NCI-H2107 (cell line): Measurements from ENCODE around the gene ROMO1.
"Not testable (repeated sequence)": the region's sequence is repeated elsewhere in the genome, so short reads cannot be mapped to it uniquely, and the experiment has no call there.

ENCODE experiments used
- DNase-seq: peaks from one replicate; lab custom pipeline; 2025; lab: John Stamatoyannopoulos, UW

Gene ROMO1

DNA sequence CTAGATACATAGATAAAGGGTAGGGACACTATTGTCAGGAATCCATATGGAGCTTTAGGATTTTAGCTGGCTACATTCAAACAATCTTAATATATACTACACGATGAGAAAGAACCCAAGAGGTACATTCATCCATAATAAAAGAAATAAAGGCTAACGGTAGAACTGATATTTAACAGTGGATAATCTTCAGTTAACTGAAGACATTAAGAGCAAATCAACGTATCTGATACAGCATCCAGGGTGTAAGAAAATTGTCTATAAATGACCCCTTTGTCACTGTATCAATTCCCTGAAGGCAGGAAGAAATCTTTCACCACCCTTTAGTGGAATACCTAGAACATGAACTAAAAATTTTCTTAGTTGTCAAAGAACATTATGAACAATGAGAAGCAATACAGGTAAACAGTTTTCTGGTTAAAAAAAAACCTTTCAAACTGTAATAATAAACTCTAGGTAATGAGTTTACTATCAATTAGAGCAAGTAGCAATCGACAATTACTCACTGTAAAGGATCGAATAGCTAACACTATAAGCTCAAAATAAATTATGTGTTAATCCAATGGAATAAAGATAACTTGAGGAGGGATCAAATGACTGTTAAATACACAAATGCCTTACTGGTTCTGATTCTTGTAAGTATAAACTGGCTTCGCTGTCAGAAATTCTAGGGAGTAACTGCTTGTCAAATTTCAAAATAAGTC lies 11.8 kb downstream of the ROMO1 start:
- DNase-seq: no peak

DNA sequence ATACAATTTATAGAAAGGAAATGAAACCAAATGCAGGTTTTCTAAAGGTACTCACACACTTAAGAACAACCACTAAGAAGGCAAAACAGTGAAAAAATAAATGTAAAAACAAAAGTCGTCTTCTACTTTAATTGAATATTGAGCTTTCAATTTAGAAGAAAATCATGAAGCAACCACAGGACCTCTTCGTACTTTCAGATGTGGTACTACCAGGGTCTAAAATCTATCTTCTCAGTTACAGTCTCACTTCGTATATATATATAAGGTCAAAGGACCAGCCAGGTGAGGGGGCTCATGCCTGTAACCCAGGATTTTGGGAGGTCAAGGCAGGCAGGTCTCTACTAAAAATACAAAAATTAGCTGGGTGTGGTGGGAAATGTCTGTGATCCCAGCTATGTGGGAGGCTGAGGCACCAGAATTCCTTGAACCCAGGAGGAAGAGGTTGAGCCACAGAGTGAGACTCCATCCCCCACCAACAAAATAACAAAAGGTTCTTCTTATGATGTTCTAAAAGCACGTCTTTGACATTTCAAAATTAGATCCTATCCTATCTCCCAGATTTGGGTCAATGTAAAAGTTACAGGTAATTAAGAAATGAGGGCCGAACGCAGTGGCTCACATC lies 12.5 kb downstream of the ROMO1 start:
- no peak for DNase-seq

DNA sequence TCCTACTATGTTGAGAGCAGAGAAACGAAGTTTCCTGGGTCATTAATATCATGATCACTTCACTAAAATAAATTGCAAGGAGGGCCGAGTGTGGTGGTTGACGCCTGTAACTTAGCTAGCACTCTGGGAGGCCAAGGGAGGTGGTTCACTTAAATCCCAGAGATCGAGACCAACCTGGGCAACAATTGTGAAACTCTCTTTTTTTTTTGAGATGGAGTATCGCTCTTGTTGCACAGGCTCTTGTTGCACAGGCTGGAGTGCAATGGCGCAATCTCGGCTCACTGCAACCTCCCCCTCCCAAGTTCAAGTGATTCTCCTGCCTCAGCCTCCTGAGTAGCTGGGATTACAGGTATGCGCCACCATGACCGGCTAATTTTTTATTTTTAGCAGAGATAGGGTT lies 13.9 kb downstream of the ROMO1 start:
- DNase-seq: not testable (repeated sequence)

DNA sequence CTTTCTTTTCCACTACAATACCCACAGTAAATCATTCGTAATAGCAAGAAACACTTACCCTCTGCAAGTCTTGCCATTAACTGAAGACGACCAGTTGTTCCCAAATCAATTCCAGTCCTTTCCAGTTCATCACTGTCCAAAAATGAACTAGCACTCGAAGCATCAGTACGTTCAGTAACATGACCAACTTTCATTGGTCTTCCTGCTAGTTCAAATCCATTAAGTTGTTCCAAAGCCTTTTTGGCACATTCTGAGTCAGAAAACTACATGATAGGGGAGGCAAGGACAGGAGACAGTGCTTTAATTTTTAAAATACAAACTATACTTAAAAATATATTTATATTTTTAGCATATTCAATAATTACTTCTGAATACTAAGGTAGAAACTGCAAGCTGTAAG lies 14.9 kb downstream of the ROMO1 start:
- no peak for DNase-seq

DNA sequence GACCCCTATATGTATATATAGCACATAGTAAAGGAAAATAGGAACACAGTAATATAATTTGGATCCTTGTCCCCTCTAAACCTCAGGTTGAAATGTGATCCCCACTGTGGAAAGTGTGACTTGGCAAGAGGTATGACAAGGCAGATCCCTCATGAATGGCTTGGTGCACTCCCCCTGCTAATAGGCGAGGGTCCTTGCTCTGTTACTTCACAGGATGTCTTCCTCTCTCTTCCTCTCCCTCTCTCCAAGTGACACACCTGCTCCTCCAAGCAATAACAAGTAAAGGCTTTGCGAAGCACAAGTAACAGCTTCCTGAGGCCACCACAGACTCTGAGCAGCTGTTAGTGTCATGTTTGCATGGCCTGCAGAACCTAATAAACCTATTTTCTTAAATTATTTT lies 16.4 kb downstream of the ROMO1 start:
- no peak for DNase-seq

DNA sequence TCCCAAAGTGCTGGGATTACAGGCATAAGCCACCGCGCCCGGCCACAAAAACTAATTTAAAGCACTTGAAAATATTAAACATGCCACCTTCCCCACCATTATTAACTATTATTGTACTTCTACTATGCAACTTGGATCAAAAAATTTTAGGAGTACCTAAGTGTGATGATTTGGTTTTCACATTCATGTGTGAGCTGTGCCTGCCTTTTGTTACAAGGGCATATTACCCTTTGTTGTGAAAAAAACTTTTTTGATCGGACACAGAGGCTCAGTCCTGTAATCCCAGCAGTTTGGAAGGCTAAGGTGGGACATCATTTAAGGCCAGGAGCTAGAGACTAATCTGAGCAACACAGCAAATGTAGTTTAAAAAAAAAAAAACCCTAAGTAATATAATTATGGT lies 17.1 kb downstream of the ROMO1 start:
- DNase-seq: no peak

DNA sequence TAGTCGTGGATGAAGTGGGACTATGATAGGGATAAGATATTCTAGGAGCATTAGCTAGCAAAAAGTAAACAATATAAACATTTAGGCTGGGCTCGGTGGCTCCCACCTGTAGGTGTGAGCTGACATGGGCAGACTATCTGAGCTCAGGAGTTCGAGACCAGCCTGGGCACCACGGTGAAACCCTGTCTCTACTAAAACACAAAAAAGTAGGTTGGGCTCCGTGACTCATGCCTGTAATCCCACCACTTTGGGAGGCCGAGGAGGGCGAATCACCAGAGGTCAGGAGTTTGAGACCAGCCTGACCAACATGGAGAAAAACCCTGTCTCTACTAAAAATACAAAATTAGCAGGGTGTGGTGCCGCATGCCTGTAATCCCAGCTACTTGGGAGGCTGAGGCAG lies 19.1 kb downstream of the ROMO1 start:
- DNase-seq: not testable (repeated sequence)

DNA sequence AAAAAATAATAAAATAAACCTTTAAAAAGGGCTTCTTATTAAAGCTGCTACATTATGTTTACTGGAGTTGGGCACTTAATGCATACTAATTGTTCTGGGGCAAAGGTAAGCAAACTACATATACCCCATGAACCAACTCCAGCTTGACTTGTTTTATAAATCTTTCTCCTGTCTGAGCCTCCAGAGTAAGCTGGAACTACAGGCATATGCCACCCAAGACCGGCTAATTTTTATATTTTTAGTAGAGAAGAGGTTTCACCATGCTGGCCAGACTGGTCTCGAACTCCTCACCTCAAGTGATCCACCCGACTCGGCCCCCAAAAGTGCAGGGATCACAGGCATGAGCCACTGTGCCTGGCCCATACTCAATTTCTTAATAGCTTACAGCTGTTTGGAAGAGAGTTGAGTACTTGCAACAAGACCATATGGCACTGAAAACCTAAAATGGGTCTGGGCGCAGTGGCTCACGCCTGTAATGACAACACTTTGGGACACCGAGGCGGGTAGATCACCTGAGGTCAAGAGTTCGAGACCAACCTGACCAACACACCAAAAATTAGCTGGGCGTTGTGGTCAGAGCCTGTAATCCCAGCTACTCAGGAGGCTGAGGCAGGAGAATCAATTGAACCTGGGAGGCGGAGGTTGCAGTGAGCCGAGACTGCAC lies 19.9 kb downstream of the ROMO1 start:
- no peak for DNase-seq

DNA sequence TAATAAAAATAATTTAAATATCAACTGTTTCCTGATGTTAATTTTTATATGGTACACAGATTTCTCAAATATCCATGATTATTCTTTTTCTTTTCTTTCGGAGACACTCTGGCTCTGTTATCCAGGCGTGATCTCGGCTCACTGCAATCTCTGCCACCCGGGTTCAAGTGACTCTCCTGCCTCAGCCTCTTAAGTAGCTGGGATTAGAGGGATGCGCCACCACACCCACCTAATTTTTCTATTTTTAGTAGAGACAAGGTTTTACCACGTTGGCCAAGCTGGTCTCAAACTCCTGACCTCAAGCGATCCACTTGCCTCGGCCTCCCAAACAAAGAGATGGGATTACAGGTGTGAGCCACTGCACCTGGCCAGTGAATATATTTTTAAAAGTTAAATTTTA lies 20.5 kb downstream of the ROMO1 start:
- DNase-seq: no peak

DNA sequence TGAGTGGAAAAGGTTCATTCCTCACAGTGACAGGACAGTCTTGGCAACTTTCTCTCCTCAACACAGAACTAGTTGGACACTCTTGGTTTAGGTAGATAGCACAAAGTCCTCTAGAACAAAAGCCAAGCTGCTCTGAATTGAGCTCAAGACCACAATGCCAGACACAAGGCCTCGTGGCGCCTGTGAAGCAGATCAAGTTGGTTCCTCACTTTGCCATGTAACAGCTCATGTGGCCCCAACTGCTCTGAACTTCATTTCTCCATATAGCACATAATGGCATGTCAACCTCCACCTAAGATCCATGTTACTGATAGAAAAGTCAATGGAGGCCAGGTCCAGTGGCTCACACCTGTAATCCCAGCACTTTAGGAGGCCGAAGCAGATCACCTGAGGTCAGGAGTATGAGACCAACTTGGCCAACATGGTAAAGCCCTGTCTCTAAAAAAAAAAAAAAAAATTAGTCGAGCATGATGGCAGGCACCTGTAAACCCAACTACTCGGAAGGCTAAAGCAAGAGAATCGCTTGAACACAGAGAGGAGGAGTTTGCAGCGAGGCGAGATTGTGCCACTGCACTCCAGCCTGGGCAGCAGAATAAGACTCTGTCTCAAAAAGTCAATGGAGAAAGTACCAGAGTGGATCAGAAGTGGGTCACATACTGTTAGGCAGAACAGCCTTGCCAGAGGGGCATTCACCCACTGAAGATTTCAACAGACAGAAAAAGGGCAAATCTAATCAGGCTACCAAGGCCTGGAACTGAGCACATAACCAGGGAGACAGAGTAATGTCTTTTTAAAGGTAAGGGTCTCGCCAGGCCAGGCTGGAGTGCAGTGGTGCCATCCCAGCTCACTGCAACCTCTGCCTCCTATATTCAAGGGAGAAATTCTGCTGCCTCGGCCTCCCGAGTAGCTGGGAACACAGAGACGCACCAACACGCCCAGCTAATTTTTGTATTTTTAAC lies 21.2 kb downstream of the ROMO1 start:
- DNase-seq: no peak

DNA sequence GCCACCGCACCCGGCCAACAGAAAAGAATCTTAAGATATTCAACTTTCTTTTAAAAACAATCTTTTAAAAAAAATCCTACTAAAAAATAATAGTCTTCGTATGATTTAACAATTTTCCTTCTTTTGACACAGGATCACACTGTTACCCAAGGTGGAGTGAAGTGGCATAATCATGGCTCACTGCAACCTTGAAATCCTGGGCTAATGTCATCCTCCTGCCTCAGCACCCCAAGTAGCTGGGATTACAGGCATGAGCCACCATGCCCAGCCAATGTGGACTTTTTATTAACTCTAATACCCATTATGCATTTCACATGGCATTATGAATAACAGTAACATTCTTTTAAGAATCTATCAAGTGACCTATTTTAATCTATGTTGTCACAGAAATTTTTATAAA lies 22.0 kb downstream of the ROMO1 start:
- no peak for DNase-seq

DNA sequence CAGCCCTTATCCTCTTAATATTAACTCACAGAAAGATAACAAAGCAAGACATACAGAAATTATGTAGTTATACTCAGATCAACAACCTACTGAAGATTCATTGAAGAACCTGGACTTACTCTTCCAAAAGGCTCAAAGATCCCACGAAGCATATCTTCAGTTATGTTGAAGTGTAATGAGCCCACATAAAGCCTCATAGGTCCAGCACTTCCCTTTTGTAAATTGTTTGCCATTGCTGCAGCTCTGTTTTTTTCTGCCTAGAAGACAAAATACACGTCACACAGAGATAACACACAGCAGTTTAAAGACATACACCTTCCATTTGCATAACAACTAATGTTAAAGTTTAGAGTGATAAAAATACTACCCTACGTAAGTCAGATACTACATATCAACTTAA lies 22.4 kb downstream of the ROMO1 start:
- DNase-seq: no peak

DNA sequence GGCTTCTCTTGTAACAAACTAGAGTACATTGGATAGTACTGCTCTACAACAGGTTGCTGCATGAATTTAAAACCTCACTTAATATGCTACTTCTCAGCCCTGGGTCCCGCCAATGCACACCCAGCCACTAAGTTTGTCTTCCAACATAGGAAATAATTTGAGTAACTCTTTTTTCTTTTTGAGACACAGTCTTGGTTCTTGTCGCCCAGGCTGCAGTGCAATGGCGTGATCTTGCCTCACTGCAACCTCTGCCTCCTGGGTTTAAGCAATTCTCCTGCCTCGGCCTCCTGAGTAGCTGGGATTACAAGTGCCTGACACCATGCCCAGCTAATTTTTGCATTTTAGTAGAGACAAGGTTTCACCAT lies 24.1 kb downstream of the ROMO1 start:
- DNase-seq: not testable (repeated sequence)

DNA sequence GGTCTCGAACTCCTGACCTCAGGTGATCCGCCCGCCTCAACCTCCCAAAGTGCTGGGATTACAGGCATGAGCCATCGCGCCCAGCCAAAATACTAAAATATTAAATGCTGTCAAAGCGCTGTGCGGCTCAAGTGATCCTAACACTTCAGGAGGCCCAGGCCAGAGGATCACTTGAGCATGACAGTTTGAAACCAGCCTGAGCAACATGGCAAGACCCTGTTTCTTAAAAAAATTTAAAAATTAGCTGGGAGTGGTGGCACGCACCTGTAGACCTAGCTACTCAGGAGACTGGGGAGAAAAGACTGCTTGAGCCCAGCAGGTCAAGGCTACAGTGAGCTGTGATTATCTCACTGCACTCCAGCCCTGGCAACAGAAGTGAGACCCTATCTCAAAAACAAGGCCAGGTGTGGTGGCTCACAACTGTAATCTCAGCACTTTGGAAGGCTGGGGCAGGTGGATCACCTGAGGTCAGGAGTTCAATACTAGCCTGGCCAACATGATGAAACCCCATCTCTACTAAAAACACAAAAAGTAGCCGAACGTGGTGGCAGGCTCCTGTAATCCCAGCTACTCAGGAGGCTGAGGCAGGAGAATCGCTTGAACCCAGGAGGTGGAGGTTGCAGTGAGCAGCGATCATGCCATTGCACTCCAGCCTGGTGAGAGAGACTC lies 24.6 kb downstream of the ROMO1 start:
- DNase-seq: not testable (repeated sequence)

DNA sequence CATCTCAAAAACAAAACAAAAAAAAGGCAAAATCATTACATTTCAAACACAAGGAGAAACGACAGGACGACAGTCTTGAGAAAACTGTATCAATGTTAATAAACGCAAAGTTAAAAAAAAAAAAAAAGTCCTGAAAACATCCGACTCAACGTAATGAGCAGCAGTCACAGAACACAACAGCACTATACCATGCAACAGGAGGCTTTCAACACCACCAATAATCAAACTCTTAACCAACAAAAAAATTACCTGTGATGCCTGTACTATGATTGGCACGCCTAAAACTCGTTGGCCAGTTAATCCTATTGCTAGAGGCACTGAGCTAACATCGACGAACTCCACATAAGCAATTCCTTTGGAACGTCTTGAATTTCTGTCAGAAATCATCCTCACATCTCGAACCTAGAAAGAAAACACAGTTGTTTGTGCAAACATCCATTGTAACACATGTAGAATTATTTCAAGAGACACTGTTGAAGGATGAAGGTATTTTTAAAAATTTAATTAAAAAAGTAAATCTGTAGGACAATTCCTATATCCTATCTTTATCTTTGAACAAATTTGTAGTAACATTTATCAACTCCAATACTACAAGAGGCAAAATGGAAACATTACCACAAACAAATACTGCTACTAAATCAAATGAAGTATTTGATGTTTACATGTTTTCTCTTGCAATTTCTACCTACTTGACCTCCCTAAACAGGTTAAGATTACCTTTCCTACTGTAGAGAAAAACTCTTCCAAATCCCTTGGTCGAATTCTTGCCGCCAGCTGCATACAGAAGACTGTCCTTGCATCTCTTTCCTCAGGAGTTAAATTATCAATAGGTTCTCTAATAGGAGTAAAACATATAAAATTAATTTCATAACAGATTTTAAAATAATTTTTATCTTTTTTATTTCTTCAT lies 25.4 kb downstream of the ROMO1 start:
- no peak for DNase-seq

DNA sequence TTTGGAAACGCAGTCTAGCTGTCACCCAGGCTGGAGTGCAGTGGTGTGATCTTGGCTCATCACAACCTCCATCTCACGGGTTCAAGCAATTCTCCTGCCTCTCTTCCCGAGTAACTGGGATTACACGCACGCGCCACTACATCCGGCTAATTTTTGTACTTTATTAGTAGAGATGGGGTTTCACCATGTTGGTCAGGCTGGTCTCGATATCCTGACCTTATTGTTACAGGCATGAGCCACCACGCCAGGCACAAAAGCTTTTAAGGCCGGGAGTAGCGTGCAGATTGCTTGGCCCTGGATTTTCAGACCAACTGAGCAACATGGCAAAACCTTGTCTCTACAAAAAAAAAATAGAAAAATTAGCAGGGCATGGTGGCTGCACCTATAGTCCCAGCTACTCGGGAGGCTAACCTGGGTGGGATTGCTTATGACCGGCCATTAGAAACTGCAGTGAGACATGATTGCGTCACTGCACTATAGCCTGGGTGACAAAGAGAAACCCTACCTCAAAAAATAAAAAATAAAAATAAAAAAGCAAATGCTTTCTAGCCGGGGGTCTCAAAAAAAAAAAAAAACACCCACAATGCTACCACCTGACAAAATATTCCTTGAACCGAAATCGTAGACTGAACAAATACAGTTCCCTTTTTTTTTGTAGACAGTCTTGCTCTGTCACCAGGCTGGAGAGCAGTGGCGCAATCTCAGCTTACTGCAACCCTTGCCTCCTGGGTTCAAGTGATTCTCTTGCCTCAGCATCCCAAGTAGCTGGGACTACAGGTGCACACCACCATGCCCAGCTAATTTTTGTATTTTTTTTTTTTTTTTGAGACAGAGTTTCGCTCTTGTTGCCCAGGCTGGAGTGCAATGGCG lies 27.9 kb downstream of the ROMO1 start:
- DNase-seq: no peak

DNA sequence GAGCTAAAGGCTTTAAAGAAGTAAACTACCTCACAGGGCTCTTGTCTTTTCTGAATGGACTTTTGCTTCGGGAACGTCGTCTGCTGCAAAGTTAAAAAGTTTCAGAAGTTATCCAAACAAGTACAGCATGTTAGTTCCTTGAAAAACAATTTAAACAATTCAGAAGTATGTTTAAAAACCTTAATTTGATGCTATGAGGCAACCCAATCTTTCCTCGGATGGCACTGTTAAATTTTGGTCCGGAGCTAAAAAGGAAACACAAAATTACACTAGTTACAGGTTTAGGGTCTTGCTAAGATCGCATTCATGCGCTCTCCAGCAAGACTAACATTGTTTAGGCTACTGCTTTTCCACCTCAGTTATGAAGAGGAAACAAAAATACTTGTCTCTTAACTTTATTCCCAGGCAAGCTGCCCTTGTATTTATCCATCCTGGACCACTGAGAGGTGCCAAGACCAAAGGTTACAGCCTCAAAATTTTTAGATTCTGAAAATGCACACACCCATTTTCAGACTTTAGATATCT lies 30.1 kb downstream of the ROMO1 start:
- no peak for DNase-seq

DNA sequence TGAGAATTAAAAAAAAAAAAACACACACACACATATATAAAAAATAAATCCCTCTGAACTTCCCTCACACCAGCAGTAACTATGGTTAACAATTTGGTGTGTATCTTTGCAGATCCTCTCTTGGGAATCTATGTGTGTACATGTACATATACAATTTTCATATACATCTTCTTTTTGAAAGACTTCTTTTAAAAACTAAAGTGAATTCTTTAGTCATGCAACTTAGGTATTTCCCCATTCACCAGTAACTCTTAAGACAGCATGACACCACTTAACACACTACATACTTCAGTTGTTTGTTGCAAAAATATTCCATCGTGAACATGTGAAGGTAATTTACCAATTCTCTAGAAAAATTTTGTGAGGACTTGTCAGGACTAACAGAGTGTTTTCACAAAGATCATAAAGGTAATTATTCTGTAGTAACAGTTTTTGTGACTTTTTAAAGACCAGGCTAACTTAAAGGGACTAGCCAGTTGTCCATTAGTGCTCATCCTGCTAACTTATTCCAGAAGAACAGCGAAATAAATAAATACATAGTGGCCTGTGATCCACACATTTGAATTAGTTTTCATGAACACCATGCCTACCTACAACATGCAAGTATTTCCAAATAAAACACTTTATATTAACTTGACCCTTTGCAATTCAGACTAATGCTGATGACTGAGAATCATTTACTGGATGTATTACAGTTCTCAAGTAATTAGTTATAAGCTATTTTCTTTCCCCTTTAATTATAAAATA lies 30.8 kb downstream of the ROMO1 start:
- DNase-seq: no peak
